SK-N-SH treated with all-trans-retinoic acid at 6 μM for 48 hours (cell line): ENCODE results near the gene PTPRN2.

Experiments
- ATAC-seq: fragments of 200-7000 bp; cut with Tn5 transposase; 3 replicates; pipeline ENCODE4 v1.9.1; 2020; ENCODE audit warnings: mild to moderate bottlenecking, moderate library complexity
- ARNTL ChIP-seq: fragments of 450-650 bp; formaldehyde crosslinking; IDR thresholded peaks from 2 replicates; pipeline ENCODE4 v1.5.0; 2020; ENCODE audit warnings: low read depth, mild to moderate bottlenecking, moderate library complexity, borderline replicate concordance
- BACH2 ChIP-seq: fragments of 250-450 bp; sonication (Bioruptor Pico); IDR thresholded peaks from 2 replicates; pipeline ENCODE4 v1.9.0; 2021; ENCODE audit warnings: mild to moderate bottlenecking, borderline replicate concordance
- CREB5 ChIP-seq: fragments of 250-450 bp; sonication (Bioruptor Pico); IDR thresholded peaks from 2 replicates; pipeline ENCODE4 v1.5.1; 2020; ENCODE audit warnings: low read depth, mild to moderate bottlenecking, moderate library complexity
- CSDC2 ChIP-seq: fragments of 250-450 bp; sonication (Bioruptor Pico); IDR thresholded peaks from 2 replicates; pipeline ENCODE4 v1.5.0; 2020; ENCODE audit warnings: mild to moderate bottlenecking, moderate library complexity
- CSRNP3 ChIP-seq: fragments of 250-450 bp; sonication (Bioruptor Pico); IDR thresholded peaks from 2 replicates; pipeline ENCODE4 v1.5.1; 2021; ENCODE audit warnings: mild to moderate bottlenecking, moderate library complexity
- ESRRG ChIP-seq: fragments of 250-450 bp; sonication (Bioruptor Pico); IDR thresholded peaks from 2 replicates; pipeline ENCODE4 v1.6.1; 2021; ENCODE audit warnings: mild to moderate bottlenecking
- GLIS3 ChIP-seq: fragments of 250-450 bp; sonication (Bioruptor Pico); IDR thresholded peaks from 2 replicates; pipeline ENCODE4 v1.5.0; 2020; ENCODE audit warnings: mild to moderate bottlenecking, moderate library complexity
- ISL1 ChIP-seq: fragments of 250-450 bp; sonication (Bioruptor Pico); IDR thresholded peaks from 2 replicates; pipeline ENCODE4 v2.1.2; 2022; ENCODE audit warnings: mild to moderate bottlenecking, moderate library complexity
- OSR1 ChIP-seq: fragments of 250-450 bp; sonication (Bioruptor Pico); IDR thresholded peaks from 2 replicates; pipeline ENCODE4 v1.8.0; 2022; ENCODE audit warnings: moderate library complexity, mild to moderate bottlenecking, inconsistent platforms
- PATZ1 ChIP-seq: fragments of 250-450 bp; sonication (Bioruptor Pico); IDR thresholded peaks from 2 replicates; pipeline ENCODE4 v1.8.0; 2020; ENCODE audit warnings: mild to moderate bottlenecking, moderate library complexity, borderline replicate concordance
- POU6F1 ChIP-seq: fragments of 250-450 bp; sonication (Bioruptor Pico); IDR thresholded peaks from 2 replicates; pipeline ENCODE4 v1.8.0; 2021; ENCODE audit warnings: low read depth, mild to moderate bottlenecking, moderate library complexity, borderline replicate concordance
- PPARA ChIP-seq: fragments of 250-450 bp; sonication (Bioruptor Pico); IDR thresholded peaks from 2 replicates; pipeline ENCODE4 v1.5.0; 2020; ENCODE audit warnings: mild to moderate bottlenecking, borderline replicate concordance
- SNAI2 ChIP-seq: fragments of 250-450 bp; sonication (Bioruptor Pico); IDR thresholded peaks from 2 replicates; pipeline ENCODE4 v1.5.0; 2020; ENCODE audit warnings: mild to moderate bottlenecking, moderate library complexity
- TCF4 ChIP-seq: fragments of 250-450 bp; sonication (Bioruptor Pico); IDR thresholded peaks from 2 replicates; pipeline ENCODE4 v1.8.0; 2021; ENCODE audit warnings: mild to moderate bottlenecking, moderate library complexity, borderline replicate concordance
- TOX ChIP-seq: fragments of 250-450 bp; sonication (Bioruptor Pico); IDR thresholded peaks from 2 replicates; pipeline ENCODE4 v1.8.0; 2021; ENCODE audit warnings: mild to moderate bottlenecking, moderate library complexity, borderline replicate concordance
- TSHZ2 ChIP-seq: fragments of 250-450 bp; sonication (Bioruptor Pico); IDR thresholded peaks from 2 replicates; pipeline ENCODE4 v1.5.0; 2020; ENCODE audit warnings: mild to moderate bottlenecking, moderate library complexity
- ZC3H10 ChIP-seq: fragments of 250-450 bp; sonication (Bioruptor Pico); IDR thresholded peaks from 2 replicates; pipeline ENCODE4 v1.5.1; 2021; ENCODE audit warnings: mild to moderate bottlenecking, moderate library complexity
- ZFP3 ChIP-seq: fragments of 250-450 bp; sonication (Bioruptor Pico); IDR thresholded peaks from 2 replicates; pipeline ENCODE4 v1.5.0; 2020; ENCODE audit warnings: mild to moderate bottlenecking, moderate library complexity
- ZFP30 ChIP-seq: fragments of 450-650 bp; formaldehyde crosslinking; IDR thresholded peaks from 2 replicates; pipeline ENCODE4 v1.5.0; 2022; ENCODE audit warnings: mild to moderate bottlenecking, moderate library complexity
- ZNF565 ChIP-seq: fragments of 450-650 bp; formaldehyde crosslinking; conservative IDR thresholded peaks from 2 replicates; pipeline ENCODE4 v1.5.0; 2020; ENCODE audit warnings: low read depth, mild to moderate bottlenecking, moderate library complexity
- ZNF70 ChIP-seq: fragments of 450-650 bp; formaldehyde crosslinking; IDR thresholded peaks from 2 replicates; pipeline ENCODE4 v1.5.0; 2020; ENCODE audit warnings: mild to moderate bottlenecking, moderate library complexity

Gene PTPRN2

GRCh38 chr7:157674027-157674714 is 913.5 kb downstream of the PTPRN2 start:
- no peak for ATAC-seq
- TF ChIP-seq OSR1 (CRISPR knock-in tag) (no peak), ZFP30 (CRISPR knock-in tag) (no peak), PATZ1 (no peak), CSRNP3 (CRISPR knock-in tag) (no peak), BACH2 (CRISPR knock-in tag) (no peak), TOX (no peak), ZC3H10 (CRISPR knock-in tag) (no peak), CREB5 (CRISPR knock-in tag) (no peak), TCF4 (CRISPR knock-in tag) (no peak), PPARA (CRISPR knock-in tag) (no peak), ESRRG (CRISPR knock-in tag) (no peak), ZFP3 (CRISPR knock-in tag) (no peak), SNAI2 (no peak), ISL1 (CRISPR knock-in tag) (no peak), TSHZ2 (CRISPR knock-in tag) (no peak), CSDC2 (no peak), POU6F1 (CRISPR knock-in tag) (no peak), ZNF70 (CRISPR knock-in tag) (no peak), ZNF565 (CRISPR knock-in tag) (no peak), ARNTL (CRISPR knock-in tag) (no peak)

- ATAC-seq: no peak
- no peak for TF ChIP-seq TCF4 (CRISPR knock-in tag)
- TF ChIP-seq GLIS3: no peak
- TF ChIP-seq POU6F1 (CRISPR knock-in tag): no peak
- TF ChIP-seq ZC3H10 (CRISPR knock-in tag): no peak
- TF ChIP-seq OSR1 (CRISPR knock-in tag): no peak
Observed at GRCh38 chr7:157673573-157673972, 914.0 kb downstream of the PTPRN2 start.
